COLO668 (cell line): ENCODE measurements around the gene GNG7.
"Not testable (repeated sequence)": the region's sequence is repeated elsewhere in the genome, so short reads cannot be mapped to it uniquely, and the experiment has no call there.

ENCODE experiments used
- DNase-seq: peaks from one replicate; lab custom pipeline; 2025; ENCODE audit not compliant: unreplicated experiment; lab: John Stamatoyannopoulos, UW

GNG7 gene

DNA sequence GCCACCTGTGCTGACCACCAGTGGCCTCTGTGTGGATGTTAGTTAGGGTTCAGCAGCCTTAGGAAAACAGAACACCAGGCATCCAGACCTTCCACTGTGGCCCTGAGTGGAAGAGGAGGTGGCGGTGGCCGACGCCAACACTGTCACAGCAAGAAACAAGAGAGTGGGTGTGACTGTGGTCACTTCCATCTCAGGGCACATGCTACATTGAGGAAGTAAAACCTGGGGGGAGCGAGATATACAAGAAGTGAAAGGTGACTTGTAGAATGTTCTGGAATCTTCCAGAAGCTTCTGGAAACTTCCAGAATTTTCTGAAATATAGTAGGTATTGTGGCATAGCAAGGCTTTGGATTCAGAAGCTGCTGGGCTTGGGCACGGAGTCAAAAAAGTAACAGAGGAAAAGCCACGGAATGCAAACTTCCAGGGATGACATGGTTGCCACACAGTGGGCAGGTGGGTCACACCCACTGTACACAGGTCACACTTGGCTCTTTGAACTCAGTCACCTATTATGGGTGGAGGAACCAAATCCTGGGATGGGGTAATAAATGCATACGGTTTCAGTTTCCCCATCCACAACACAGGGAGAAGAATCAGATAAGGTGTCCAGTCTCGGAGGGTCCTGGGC is 24.3 kb downstream of the GNG7 start:
- DNase-seq: no peak

DNA sequence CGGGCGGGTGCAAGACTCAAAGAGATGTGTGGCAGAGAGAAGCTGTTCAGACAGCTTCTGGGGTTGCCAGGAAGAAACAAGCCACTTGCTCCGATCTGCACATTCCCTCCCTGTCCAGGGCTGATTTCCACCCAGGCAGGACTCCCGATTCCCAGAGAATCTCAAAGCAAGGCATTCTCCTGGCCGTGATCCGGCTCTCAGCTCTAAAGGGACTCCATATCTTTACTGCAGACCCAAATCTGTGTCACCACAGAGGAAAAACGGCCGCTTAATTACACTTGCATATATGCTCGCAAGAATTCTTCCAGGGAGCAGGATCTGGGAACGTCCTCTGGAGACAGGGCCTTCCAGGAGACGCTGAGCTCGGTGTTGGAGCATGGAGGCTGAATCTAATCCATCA is 25.7 kb downstream of the GNG7 start:
- no peak for DNase-seq

DNA sequence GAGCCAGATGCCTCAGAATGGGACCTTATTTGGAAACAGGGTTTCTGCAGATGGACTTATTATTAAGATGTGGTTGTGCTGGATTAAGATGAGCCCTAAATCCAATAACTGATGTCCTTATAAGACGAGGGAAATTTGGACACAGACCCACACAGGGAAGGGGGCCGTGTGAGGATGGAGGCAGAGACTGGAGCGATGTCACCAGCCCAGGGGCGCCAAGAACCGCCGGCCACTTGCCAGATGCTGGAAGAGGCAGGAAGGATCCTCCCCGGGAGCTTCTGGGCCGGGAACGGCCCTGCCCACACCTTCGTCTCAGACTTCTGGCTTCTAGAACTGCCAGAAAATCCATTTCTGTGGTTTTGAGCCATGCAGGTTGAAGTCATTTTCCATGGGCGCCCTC is 26.6 kb downstream of the GNG7 start:
- no peak for DNase-seq

DNA sequence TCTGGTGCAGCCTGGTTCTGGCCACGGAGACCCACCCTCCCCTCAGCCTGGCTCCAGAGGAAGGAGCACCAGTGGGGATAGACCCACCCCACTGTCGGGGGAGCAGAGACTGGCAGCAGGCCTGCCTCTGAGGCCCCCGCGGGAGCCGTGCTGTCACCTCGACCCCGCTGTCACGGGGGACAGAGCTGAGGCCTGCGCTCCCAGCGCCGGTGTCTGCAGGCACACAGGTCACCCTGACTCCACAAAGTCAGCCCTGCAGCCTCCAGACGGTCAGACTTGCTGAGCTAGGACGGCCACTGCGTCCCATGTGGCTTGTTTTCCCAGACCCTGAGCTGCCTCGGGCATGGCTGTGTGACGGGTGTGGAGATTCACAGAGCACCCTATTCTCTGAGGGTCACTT is 32.3 kb downstream of the GNG7 start:
- DNase-seq: no peak

DNA sequence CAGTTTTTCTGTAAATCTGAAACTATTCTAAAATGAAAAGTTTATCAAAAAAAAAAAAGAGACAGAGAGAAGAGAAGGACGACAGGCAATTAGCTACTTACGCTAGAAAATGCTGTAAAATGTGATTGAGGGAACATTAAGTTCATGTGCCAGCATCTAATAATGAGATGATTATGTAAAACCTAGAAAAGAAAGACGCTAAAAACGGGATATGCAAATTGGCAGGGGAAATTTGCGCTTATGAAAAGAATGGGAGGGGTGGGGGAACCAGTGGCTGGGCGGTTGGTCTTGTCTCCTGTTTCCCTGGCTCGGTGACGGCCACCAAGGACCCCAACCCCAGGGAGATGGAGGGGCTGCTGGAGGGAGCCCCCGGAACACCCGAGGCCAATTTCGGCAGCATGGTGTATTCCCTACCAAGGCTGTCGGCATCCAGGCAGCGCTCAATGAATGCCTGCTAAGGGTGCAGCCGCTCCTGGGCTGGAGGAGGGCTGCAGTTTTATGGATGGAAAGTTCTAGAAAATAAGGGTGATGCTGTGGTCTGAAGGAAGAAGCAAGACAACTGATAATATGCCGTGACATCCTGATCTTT is 34.2 kb downstream of the GNG7 start:
- no peak for DNase-seq

DNA sequence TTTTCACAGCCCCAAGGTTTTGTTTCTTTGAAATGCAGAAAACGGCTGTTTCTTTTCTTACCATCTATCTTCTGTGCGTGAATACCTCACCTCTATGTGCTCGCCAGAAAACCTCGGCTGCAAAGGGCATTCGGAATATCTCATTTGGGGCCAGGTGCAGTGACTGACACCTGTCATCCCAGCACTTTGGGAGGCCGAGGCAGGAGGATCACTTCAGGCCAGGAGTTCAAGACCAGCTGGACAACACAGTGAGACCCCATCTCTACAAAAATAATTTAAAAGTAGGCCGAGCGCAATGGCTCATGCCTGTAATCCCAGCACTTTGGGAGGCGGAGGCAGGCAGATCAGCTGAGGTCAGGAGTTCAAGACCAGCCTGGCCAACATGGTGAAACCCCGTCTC is 35.1 kb downstream of the GNG7 start:
- DNase-seq: not testable (repeated sequence)

DNA sequence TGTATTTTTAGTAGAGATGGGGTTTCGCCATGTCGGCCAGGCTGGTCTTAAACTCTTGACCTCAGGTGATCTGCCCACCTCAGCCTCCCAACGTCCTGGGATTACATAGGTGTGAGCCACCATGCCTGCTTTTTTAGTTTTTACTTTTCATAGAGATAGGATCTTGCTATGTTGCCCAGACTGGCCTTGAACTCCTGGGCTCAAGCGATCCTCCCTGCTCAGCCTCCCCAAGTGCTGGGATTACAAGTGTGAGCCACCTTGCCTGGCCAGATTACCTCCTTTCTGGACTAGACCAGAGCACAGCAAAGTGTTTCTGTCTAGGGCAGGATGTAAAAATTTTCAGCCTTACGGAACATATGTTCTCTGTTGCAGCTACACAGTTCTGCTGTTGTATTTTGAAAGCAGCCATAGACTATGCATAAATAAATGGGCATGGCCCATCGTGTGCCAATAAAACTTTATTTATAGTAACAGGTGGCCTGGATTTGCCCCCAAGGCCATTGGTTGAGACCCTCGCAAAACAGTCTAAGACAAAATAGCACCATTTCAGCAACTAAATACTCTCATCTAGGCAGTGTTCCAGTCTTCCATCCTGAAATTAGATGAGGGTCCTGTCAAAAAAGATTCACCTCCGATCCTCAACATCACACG is 36.0 kb downstream of the GNG7 start:
- DNase-seq: no peak

DNA sequence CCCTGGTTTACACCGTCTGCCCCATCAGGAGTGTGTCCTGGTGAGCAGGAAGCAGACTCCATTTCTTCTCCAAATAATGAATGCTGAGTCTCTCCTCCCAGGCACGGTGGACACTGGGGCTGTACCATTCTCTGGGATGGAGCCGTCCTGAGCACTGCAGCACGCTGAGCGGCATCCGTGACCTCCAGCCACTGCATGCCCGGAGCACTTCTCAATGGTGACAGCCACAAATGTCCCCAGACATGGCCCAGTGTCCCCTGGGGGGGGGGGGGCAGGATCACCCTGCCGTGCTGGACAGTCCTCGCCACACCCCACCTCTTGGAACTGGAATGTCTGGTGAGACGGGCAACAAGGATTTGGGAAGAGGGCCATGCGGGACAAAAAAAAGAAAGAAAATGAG is 37.4 kb downstream of the GNG7 start:
- no peak for DNase-seq

DNA sequence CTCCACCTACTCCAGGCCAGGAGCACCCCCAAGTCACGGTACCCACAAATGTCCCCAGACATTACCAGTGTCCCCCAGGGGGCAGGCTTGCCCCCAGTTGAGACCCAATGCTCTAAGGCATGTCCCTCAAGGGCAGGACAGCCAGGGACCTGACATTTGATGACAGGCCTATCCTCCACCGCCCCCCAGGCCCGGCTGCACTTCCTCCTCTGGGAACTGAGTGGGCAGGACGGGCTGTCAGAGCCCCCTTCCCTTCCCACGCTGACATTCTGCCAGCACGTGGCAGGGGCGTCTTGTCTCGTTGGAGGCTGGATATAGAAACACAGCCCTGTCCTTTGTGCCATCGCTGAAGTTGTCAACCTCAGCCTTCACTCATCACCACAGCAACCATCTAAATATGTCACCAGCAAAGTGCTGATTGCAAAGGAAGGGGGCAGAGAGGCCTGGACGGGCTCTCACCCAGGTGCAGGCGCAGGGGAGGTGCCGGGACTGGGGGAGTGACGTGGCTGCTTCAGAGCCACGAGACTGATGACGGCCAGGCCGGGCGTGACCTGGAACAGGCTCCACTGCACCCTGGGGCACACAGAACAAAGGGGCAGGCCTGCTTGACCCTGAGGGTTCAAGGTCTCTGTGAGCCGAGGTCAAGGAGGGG is 38.4 kb downstream of the GNG7 start:
- no peak for DNase-seq

DNA sequence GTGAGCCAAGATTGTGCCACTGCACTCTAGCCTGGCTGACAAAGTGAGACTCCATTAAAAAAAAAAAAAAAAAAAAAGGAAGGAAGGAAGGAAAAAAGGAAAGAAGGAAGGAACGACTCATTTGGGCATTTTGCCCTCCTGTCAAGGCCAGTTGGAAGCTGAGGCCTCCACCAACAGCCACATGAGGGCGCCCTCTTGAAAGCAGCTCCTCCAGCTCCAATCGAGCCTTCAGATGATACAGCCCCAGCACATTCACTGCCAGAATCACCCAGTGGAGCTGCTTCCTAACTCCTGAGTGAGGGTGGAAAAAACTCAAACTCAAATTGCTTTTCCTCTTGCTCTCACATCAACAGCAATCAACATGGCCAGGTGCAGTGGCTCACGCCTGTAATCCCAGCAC is 40.9 kb downstream of the GNG7 start:
- no peak for DNase-seq

DNA sequence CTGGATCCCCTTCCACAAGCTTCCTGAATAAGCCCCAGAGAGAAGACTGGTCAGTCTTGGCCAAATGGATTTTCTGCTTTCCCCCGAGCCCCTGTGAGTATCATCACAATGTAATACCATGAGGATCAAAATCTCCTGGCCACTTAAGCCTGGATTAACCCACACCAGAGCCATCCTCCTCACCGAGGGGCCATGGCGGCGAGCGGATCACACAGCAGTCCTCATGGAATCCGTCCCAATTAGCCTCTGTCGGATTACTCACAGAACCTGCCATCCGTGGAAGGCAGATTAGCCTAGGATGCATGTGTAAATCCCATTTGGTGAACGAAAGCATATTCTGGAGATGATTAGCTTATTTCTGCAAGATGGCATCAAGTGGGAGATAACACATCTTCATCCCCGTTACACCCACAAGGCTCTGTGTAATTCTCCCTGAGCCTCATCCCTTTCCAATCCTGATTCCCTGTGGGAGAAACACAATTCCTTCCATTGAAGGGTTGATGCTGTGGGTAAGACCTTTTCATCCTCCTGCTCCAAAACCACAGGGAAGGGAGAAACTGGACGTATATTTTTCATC is 42.5 kb downstream of the GNG7 start:
- no peak for DNase-seq

DNA sequence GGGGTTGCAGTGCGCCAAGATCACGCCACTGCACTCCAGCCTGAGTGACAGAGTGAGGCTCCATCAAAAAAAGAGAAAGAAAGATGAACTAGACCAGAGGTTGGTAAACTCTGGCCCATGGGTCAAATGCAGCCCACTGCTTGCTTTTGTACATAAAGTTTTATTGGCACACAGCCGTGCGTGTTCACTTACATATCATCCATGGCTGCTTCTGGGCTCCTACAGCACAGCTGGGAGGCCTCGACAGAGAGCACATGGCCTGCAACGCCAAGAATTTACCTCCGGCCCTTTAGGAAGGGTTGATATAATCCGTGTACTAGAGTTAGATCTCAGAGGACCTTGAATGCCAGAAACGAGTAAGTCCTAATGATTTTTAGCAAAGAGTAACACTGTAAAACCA is 46.0 kb downstream of the GNG7 start:
- no peak for DNase-seq

DNA sequence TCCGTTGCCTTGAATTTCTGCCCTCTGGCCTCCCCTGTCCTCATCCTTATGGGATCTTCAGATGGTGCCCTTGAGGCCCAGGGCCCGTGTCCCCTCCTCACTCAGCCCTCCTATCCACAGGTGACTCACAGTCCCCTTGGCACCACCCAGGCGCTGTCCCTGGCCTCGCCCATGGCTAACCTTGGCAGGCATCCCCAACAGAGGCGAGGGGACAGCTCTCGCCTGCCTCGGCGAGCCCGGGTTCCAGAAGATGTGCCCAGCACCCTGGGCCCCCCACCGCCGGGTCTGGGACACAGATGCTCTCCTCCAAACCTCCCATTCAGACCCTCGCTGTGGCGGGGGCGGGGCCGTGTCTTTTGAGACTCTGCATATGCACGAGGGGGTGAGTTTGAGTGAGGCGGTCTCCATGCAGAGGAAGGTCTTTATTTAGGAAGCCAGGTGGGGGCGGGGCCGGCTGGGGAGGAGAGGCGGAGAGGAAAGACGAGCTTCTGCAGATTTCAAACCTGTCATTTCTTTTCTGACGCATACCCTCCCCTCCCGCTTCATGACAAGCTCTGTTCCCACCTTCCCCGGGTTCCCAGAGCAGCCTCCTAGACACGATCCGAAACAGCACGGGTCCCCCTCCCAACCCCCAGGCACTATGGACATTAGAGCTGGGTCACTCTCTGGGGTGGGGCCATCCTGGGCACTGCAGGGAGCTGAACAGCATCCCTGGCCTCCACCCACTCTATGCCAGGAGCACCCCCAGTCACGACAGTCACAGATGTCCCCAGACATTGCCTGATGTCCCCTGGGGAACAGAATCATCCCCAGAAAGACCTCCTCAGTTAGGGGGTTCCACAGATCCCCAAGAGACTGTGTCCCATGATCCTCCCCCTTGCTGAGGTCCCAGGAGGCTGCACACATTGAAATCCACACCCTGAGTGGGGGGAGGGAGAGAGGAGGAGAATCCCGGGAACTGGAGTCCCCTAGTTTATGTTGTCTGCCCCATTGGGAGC is 48.5 kb downstream of the GNG7 start:
- no peak for DNase-seq

DNA sequence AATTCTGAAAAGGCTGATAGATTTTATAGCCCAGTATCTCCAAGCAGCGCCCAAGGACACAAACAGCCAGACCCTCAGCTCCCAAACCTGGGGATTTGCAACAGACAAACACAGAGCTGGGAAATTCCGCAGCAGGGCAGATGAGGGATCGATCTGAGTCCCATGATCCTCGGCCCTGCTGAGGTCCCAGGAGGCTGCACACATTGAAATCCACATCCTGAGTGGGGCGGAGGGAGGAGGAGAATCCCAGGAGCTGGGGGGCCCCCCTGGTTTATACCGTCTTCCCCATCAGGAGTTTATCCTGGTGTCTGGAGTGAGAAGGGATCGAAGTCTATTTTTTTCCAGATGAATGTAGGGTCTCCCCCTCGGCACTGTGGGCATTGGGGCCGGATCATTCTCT is 49.3 kb downstream of the GNG7 start:
- DNase-seq: no peak

DNA sequence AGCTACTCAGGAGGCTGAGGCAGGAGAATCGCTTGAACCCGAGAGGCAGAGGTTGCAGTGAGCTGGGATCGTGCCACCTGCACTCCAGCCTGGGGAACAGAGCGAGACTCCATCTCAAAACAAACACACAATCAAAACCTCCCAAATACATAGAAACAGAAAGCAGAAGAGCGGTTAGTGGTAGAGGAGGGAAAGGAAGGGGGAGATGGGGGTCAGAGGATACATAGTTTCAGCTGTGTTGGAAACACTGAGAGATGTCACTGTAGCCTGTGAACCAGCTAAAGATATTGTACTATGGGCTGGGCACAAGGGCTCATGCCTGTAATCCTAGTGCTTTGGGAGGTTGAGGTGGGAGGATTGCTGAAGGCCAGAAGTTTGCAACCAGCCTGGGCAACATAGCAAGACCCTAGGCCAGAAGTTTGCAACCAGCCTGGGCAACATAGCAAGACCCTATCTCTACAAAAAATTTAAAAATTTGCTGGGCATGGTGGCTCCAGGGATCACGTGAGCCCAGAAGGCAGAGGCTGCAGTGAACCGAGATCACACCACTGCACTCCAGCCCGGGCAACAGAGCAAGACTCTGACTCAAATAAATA is 49.9 kb downstream of the GNG7 start:
- DNase-seq: no peak

DNA sequence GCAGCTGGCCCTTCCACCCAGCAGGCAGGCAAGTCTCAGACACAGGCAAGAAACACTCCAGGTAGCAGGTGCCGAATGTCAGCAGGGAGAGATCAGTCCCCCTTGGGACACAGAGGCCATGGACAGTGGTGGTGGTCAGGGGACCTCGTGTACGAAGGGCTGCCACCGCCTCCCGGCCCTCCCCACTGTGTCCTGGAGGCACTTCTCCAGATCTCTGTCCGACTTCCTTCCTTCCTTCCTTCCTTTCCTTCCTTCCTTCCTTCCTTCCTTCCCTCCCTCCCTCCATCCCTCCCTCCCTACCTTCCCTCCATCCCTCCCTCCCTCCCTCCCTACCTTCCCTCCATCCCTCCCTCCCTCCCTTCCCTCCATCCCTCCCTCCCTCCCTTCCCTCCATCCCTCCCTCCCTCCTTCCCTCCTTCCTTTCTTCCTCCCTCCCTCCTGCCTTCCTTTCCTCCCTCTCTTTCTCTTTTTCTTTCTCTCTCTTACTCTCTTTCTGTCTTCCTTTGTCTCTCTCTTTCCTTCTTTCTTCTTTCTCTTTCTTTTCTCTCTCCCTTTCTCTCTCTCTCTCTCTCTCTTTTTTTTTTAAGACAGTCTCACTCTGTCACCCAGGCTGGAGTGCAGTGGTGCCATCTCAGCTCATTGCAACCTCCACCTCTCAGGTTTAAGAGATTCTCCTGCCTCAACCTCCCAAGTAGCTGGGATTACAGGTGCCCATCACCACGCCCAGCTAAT is 51.3 kb downstream of the GNG7 start:
- not testable (repeated sequence) for DNase-seq

DNA sequence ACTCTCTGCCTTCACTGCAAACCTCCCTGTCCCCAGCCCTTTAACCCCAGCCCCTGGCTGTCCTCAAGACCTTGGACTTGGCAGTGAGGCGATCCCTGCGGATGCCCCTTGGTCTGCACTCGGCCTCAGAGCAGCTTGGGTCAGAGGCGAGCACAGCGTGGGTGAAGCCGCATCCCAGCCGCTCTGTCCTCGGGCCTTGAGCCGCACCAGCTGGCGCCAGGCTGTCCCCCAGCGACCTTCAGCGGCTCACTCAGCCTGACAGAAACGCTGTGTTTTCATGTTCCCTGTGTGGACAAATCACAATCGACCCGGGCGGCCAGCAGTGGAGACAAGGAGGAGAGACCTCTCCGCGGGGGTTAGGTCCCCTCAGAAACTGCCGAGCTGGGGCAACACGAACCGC is 52.0 kb downstream of the GNG7 start:
- DNase-seq: no peak

DNA sequence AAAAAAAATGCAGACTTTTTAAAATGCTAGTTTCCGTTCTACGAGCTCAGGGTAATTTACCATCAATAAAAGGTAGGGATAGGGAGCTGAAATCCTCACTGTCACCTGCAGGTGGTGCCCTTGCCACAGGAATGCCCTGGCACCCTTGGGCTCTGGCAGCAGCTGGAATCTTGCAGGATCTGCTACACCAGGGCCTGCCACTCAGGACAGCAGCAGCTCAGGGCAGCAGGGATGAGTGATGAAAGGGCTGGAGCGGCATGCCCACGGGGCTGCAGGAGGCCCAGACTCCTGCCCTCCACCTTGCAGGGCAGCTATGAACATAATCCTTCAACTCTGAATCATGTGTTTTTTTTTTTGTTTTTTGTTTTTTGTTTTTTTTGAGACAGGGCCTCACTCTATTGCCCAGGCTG is 54.0 kb downstream of the GNG7 start:
- peak; percentile 76 for DNase-seq

DNA sequence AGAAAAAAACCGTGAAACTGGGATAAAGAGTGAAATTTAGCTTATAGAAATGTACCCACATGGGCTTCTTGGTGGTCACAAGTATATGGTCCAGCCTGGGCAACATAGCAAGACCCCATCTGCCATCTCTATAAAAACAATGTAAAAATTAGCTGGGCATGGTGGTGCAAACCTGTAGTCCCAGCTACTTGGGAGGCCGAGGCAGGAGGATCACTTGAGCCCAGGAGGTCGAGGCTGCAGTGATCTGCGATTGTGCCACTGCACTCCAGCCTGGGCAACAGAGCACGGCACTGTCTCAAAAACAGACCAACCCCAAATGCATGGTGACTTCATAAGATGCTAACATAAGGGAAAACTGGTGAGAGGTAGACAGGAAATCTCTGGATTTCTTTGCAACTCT is 54.4 kb downstream of the GNG7 start:
- no peak for DNase-seq
